Ishikawa (cell line): ENCODE data around the gene SDK1.

ENCODE experiments used
- CEBPB ChIP-seq: IDR thresholded peaks from 2 replicates; pipeline ENCODE4 v1.6.1; 2012
- CREB1 ChIP-seq: IDR thresholded peaks from 2 replicates; pipeline ENCODE4 v1.6.1; 2012; ENCODE audit warnings: low read depth
- EGR1 ChIP-seq: IDR thresholded peaks from 2 replicates; pipeline ENCODE4 v1.6.1; 2012
- EP300 ChIP-seq: IDR thresholded peaks from 2 replicates; pipeline ENCODE4 v1.6.1; 2012; ENCODE audit warnings: borderline replicate concordance
- FOXM1 ChIP-seq: IDR thresholded peaks from 2 replicates; pipeline ENCODE4 v1.6.1; 2012; ENCODE audit warnings: low read depth, borderline replicate concordance
- NFIC ChIP-seq: IDR thresholded peaks from 2 replicates; pipeline ENCODE4 v1.6.1; 2012
- RAD21 ChIP-seq: IDR thresholded peaks from 2 replicates; pipeline ENCODE4 v1.6.1; 2012; ENCODE audit warnings: low read depth
- TAF1 ChIP-seq: IDR thresholded peaks from 2 replicates; pipeline ENCODE4 v1.6.1; 2012; ENCODE audit warnings: low read depth, mild to moderate bottlenecking
- TCF12 ChIP-seq: IDR thresholded peaks from 2 replicates; pipeline ENCODE4 v1.6.1; 2012; ENCODE audit warnings: low read depth
- YY1 ChIP-seq: IDR thresholded peaks from 2 replicates; pipeline ENCODE4 v1.6.1; 2012; ENCODE audit warnings: low read depth
- ZBTB7A ChIP-seq: IDR thresholded peaks from 2 replicates; pipeline ENCODE4 v1.6.1; 2012; ENCODE audit warnings: low read depth
- TF ChIP-seq, protein P1 (sequence below): IDR thresholded peaks from 2 replicates; pipeline ENCODE4 v1.6.1; 2012; ENCODE audit warnings: low read depth, mild to moderate bottlenecking
- TF ChIP-seq, protein P2 (sequence below): IDR thresholded peaks from 2 replicates; pipeline ENCODE4 v1.6.1; 2012
- TF ChIP-seq, protein P3 (sequence below): IDR thresholded peaks from 2 replicates; pipeline ENCODE4 v1.6.1; 2012

DNA sequence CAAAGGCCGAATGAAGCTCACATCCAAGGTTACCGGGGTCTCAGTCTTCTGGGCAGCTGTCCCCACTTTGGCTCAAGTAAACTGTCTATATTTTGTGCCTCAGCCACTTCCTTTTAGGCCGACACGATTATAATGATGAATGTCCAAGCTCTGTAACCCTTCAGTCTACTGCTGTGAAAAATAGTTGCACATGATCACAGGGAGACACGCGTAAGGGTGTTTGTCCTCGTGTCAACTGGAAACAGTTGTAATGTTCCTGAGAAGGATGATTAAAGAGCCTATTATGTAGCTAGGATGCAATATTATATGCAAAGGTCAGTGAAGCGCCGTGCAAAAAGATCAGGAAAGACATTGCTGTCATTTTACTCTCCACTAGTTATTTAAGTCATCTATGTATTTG, 559.9 kb downstream of the SDK1 start:
- no peak for TF ChIP-seq YY1
- no peak for TF ChIP-seq EP300
- TF ChIP-seq CEBPB: no peak
- no peak for TF ChIP-seq CREB1
- no peak for TF ChIP-seq TAF1
- TF ChIP-seq NFIC: no peak
- TF ChIP-seq, protein P1, sequence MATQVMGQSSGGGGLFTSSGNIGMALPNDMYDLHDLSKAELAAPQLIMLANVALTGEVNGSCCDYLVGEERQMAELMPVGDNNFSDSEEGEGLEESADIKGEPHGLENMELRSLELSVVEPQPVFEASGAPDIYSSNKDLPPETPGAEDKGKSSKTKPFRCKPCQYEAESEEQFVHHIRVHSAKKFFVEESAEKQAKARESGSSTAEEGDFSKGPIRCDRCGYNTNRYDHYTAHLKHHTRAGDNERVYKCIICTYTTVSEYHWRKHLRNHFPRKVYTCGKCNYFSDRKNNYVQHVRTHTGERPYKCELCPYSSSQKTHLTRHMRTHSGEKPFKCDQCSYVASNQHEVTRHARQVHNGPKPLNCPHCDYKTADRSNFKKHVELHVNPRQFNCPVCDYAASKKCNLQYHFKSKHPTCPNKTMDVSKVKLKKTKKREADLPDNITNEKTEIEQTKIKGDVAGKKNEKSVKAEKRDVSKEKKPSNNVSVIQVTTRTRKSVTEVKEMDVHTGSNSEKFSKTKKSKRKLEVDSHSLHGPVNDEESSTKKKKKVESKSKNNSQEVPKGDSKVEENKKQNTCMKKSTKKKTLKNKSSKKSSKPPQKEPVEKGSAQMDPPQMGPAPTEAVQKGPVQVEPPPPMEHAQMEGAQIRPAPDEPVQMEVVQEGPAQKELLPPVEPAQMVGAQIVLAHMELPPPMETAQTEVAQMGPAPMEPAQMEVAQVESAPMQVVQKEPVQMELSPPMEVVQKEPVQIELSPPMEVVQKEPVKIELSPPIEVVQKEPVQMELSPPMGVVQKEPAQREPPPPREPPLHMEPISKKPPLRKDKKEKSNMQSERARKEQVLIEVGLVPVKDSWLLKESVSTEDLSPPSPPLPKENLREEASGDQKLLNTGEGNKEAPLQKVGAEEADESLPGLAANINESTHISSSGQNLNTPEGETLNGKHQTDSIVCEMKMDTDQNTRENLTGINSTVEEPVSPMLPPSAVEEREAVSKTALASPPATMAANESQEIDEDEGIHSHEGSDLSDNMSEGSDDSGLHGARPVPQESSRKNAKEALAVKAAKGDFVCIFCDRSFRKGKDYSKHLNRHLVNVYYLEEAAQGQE: no peak
- TF ChIP-seq RAD21: no peak
- TF ChIP-seq, protein P2, sequence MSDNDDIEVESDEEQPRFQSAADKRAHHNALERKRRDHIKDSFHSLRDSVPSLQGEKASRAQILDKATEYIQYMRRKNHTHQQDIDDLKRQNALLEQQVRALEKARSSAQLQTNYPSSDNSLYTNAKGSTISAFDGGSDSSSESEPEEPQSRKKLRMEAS: no peak
- no peak for TF ChIP-seq TCF12
- TF ChIP-seq, protein P3, sequence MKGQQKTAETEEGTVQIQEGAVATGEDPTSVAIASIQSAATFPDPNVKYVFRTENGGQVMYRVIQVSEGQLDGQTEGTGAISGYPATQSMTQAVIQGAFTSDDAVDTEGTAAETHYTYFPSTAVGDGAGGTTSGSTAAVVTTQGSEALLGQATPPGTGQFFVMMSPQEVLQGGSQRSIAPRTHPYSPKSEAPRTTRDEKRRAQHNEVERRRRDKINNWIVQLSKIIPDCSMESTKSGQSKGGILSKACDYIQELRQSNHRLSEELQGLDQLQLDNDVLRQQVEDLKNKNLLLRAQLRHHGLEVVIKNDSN: no peak
- no peak for TF ChIP-seq EGR1
- no peak for TF ChIP-seq ZBTB7A
- no peak for TF ChIP-seq FOXM1
